ENCODE results near the gene FEM1C.

DNA sequence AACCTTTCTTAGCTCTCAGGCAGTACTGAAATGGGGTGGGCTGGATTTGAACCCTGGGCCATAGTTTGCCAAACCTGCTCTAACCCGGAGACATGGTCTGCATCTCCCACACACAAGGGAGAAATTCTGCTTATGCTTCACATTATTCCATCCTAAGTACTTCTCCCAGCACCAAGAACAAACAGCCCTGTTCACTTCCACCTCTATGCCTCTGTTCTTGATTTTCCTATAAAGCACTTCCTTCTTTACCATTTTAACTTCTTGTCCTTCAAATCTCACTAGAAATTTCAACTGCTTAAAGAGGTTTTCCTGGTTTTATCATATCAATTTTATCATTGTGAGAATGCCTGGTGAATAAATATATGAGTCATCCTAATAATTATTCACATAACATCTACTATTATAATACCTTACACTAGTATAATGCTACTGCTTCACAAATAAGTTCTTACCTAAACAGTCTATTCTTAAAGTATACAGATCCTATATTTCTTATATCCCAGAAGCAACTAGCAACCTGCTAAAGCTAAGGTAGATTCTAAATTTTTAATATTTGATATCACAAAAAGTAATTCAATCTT lies 12.7 kb downstream of the FEM1C start:
- no peak for TF ChIP-seq CTCF (IDR thresholded peaks at IDR 0.05)
- TF ChIP-seq POLR2A (IDR thresholded peaks at IDR 0.05): no peak

All from lower leg skin (tissue), 3 donors.